Parathyroid adenoma (tissue), 2 donors: Measurements from ENCODE around the gene HIGD1A.

Source experiments
- H2AFZ ChIP-seq: fragments of 300-600 bp; sonication (generic); one replicate; pipeline ENCODE4 v1.7.0; 2017; ENCODE audit warnings: antibody characterized with exemption, mild to moderate bottlenecking
- H3K27ac ChIP-seq: fragments of 300-600 bp; sonication (generic); one replicate; pipeline ENCODE4 v1.7.0; 2017
- H3K27me3 ChIP-seq: fragments of 300-600 bp; sonication (generic); one replicate; pipeline ENCODE4 v1.7.0; 2017; ENCODE audit warnings: low read length; ENCODE audit not compliant: control insufficient read depth, insufficient read depth
- H3K36me3 ChIP-seq: fragments of 300-600 bp; sonication (generic); one replicate; pipeline ENCODE4 v1.7.0; 2017; ENCODE audit warnings: low read length; ENCODE audit not compliant: control insufficient read depth, insufficient read depth
- H3K4me1 ChIP-seq: fragments of 300-600 bp; sonication (generic); one replicate; pipeline ENCODE4 v1.7.0; 2017; ENCODE audit warnings: control low read depth
- H3K4me2 ChIP-seq: fragments of 300-600 bp; sonication (generic); one replicate; pipeline ENCODE4 v1.7.0; 2017; ENCODE audit warnings: low read length
- H3K4me3 ChIP-seq: fragments of 300-600 bp; sonication (generic); one replicate; pipeline ENCODE4 v1.7.0; 2017; ENCODE audit warnings: low read depth, low read length
- H3K79me2 ChIP-seq: fragments of 300-600 bp; sonication (generic); one replicate; pipeline ENCODE4 v1.7.0; 2017; ENCODE audit warnings: control low read depth
- H3K9ac ChIP-seq: fragments of 300-600 bp; sonication (generic); one replicate; pipeline ENCODE4 v1.7.0; 2017; ENCODE audit warnings: mild to moderate bottlenecking
- H3K9me3 ChIP-seq: fragments of 300-600 bp; sonication (generic); one replicate; pipeline ENCODE4 v1.7.0; 2017; ENCODE audit warnings: low read length; ENCODE audit not compliant: control insufficient read depth
- CTCF ChIP-seq: fragments of 300-600 bp; sonication (generic); IDR thresholded peaks from one replicate; pipeline ENCODE4 v1.7.0; 2017; ENCODE audit warnings: antibody characterized with exemption, mild to moderate bottlenecking
- donor health status: primary hyperparathyroidism.

The HIGD1A gene

DNA sequence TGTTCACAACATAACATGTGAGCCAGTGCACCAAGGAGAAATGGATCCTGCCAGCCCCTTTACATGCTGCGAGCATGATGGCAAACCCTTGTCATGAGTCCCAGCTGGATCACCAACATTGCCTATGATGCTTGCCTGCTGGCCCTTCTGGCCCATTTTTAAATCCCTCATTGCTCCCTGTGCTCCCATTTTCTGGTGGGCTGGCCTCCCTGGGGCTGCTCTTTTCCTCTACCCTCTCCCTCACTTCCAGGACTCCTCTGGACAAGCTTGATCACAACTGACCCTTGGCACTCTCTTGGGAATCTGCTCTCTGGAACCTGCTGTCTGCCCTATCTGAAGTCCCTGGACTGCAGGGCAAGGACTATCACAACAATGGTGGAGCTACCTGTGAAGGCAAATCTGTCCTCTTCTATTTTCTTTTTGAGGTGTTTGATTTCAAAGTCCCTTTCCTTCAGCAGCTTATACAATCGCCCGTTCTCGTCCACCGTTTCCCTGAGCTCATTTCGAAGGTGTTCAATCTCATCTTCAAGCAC lies 47.5 kb downstream of the HIGD1A start:
- Histone ChIP-seq H3K9ac (no peak overlapping the region), H3K4me3 (no peak overlapping the region), H3K79me2 (no peaks in the 10 kb centered on the region), H3K36me3 (no peaks in the 10 kb centered on the region), H3K4me2 (no peak overlapping the region), H3K9me3 (no peaks in the 10 kb centered on the region), H2AFZ (no peak overlapping the region), H3K27me3 (no peaks in the 10 kb centered on the region), H3K4me1 (no peaks in the 10 kb centered on the region), H3K27ac (no peak overlapping the region)
- TF ChIP-seq CTCF: no peak

DNA sequence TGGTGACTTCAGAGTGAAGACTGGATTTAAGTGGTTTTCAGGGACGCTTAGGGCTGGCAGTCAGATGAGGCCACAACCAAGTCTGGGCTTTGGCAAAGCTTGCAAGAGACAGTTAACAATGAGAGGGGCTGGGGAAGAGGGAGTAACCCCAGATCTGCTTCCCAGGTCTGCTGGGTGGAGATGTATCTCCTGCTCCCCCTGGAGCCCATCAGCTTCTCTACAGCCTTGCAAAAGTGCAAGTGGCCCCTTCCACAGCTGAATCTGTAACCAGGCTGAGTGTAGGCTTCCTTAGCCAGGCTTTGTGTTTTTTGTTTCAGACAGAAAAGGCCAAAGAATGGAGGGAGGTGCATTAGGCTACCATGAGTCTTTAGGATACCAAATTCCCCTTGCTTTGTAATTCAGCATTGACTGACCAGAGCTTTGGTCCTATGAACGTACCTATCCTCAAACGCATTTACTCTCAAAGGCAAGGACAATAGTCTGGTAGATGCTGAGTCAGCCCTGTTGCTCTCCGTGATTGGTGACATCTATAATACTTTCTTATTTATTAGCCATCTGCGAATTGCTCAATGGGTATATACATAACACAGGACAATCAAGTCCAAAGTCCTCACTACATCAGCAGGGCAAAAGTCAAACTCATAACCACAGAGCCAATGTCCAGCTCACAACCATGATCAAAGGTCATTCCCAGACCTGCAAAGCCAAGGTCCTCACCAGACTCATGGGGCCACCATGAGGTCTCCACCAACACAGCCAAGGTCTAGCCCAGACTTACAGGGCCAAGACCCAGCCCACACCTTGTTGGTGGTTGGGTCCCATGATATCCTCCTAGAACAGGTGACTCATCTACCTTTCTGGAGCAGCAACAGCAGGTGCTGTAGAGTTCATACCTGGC lies 48.4 kb downstream of the HIGD1A start:
- no peaks in the 10 kb centered on the region for H3K4me1 ChIP-seq
- H3K9ac ChIP-seq: no peak overlapping the region
- no peak overlapping the region for H2AFZ ChIP-seq
- no peaks in the 10 kb centered on the region for H3K9me3 ChIP-seq
- H3K36me3 ChIP-seq: no peaks in the 10 kb centered on the region
- H3K27me3 ChIP-seq: no peaks in the 10 kb centered on the region
- no peak overlapping the region for H3K4me2 ChIP-seq
- H3K27ac ChIP-seq: no peak overlapping the region
- no peaks in the 10 kb centered on the region for H3K79me2 ChIP-seq
- peak; percentile 41 for TF ChIP-seq CTCF
- H3K4me3 ChIP-seq: no peak overlapping the region

- H3K36me3 ChIP-seq: no peaks in the 10 kb centered on the region
- no peaks in the 10 kb centered on the region for H3K79me2 ChIP-seq
- H2AFZ ChIP-seq: no peak overlapping the region
- no peaks in the 10 kb centered on the region for H3K4me1 ChIP-seq
- H3K27me3 ChIP-seq: no peaks in the 10 kb centered on the region
- no peak overlapping the region for H3K4me3 ChIP-seq
- H3K9ac ChIP-seq: no peak overlapping the region
- no peak overlapping the region for H3K27ac ChIP-seq
- TF ChIP-seq CTCF: no peak
- H3K4me2 ChIP-seq: no peak overlapping the region
- H3K9me3 ChIP-seq: no peaks in the 10 kb centered on the region
Measured at GRCh38 chr3:42753757-42754156, 50.5 kb downstream of the HIGD1A start.

DNA sequence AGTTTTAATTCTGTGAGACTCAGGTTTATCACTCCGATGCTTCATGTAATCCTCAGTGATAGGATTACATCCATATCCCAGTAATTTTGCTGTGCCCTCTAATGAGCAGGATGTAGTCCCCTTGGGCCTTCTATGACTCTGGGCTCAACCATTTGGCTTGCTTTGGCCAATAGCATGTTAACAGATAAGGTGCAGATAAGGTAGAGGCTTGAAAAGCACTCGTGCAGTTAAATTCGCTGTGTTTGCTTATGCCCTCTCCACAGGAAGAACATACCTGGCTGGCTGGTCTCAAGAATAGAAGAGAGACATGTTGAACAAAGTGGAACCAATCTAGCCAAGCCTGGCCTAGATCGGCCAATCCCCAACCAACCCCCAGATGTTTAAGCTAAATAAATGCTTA lies 51.3 kb downstream of the HIGD1A start:
- TF ChIP-seq CTCF: no peak
- Histone ChIP-seq H3K4me3 (no peak overlapping the region), H3K9ac (no peak overlapping the region), H3K79me2 (no peaks in the 10 kb centered on the region), H3K27me3 (no peaks in the 10 kb centered on the region), H2AFZ (no peak overlapping the region), H3K27ac (no peak overlapping the region), H3K36me3 (no peaks in the 10 kb centered on the region), H3K4me1 (no peaks in the 10 kb centered on the region), H3K4me2 (no peak overlapping the region), H3K9me3 (no peaks in the 10 kb centered on the region)
